ENCODE data around the gene IFITM2. TPM values are rescaled to one million over a fixed set of nuclear protein-coding genes. Genes with fewer than 3 reads are reported as not detected.
A peak's percentile ranks its signal among the peaks of the same experiment; 100 is the strongest.
"Not testable (repeated sequence)": the region's sequence is repeated elsewhere in the genome, so short reads cannot be mapped to it uniquely, and the experiment has no call there.

IFITM2 gene
- polyA plus RNA-seq, 1 of the 3 experiments (the other 2 are of a cell fraction) = 518 TPM

- no peak for TF ChIP-seq GATA2 (CRISPR knock-in tag; IDR thresholded peaks at IDR 0.05)
- no peak for TF ChIP-seq TAF1 (IDR thresholded peaks at IDR 0.05; ENCODE audit: borderline replicate concordance, low read depth, low read length)
- no peak for TF ChIP-seq JUND (IDR thresholded peaks at IDR 0.05)
- TF ChIP-seq POLR2AphosphoS5 (IDR thresholded peaks at IDR 0.05; ENCODE audit: low read depth, low read length) = no peak
- no peak for TF ChIP-seq RXRA (IDR thresholded peaks at IDR 0.05; ENCODE audit: borderline replicate concordance, low read depth)
- TF ChIP-seq, protein P1, sequence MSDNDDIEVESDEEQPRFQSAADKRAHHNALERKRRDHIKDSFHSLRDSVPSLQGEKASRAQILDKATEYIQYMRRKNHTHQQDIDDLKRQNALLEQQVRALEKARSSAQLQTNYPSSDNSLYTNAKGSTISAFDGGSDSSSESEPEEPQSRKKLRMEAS (IDR thresholded peaks at IDR 0.05; ENCODE audit: low read depth) = no peak
- no peak for TF ChIP-seq MEF2A (IDR thresholded peaks at IDR 0.05; ENCODE audit: borderline replicate concordance, low read depth)
- TF ChIP-seq, protein P2, sequence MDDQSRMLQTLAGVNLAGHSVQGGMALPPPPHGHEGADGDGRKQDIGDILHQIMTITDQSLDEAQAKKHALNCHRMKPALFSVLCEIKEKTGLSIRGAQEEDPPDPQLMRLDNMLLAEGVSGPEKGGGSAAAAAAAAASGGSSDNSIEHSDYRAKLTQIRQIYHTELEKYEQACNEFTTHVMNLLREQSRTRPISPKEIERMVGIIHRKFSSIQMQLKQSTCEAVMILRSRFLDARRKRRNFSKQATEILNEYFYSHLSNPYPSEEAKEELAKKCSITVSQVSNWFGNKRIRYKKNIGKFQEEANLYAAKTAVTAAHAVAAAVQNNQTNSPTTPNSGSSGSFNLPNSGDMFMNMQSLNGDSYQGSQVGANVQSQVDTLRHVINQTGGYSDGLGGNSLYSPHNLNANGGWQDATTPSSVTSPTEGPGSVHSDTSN (IDR thresholded peaks at IDR 0.05) = no peak
- TF ChIP-seq CHD2 (IDR thresholded peaks at IDR 0.05; ENCODE audit: low read length, partially characterized antibody) = no peak
- no peak for TF ChIP-seq EP300 (IDR thresholded peaks at IDR 0.05; ENCODE audit: borderline replicate concordance in 1 of 2, low read depth in 1 of 2, low read length in 1 of 2)
These were observed 9.3 kb downstream of the IFITM2 start (continued) for GRCh38 chr11:316891-317301.

GRCh38 chr11:317668-318404, 10.2 kb downstream of the IFITM2 start:
- not testable (repeated sequence) for H3F3A ChIP-seq (replicated peaks; ENCODE audit: insufficient read depth); H3K9ac ChIP-seq; H3K4me3 ChIP-seq (ENCODE audit: low read depth in 2 of 2, low read length in 1 of 2); H3K27ac ChIP-seq (ENCODE audit: low read depth in 2 of 2, low read length in 1 of 2); H3K9me2 ChIP-seq; H3K36me3 ChIP-seq (replicated peaks in 1 of 2; ENCODE audit: control insufficient read depth in 1 of 2, insufficient read depth in 2 of 2, low read length in 1 of 2); H3K79me2 ChIP-seq (ENCODE audit: insufficient read depth); H3K4me1 ChIP-seq (ENCODE audit: control insufficient read depth in 1 of 2, insufficient read depth in 2 of 2, low read depth in 1 of 2, low read length in 1 of 2); H3K27me3 ChIP-seq (ENCODE audit: insufficient read depth); H2AFZ ChIP-seq (ENCODE audit: low read depth); H3K4me2 ChIP-seq; H3K9me3 ChIP-seq; H4K20me1 ChIP-seq (ENCODE audit: insufficient read depth)
- POLR2A ChIA-PET = interaction anchor here (0.8 kb wide), 1 partner anchor 38 kb away, joined by 3 read pairs; no protein-coding TSS in a partner anchor
- 72% methylated on average over 7 of the region's 30 CpGs for WGBS (ENCODE audit: low lambda C conversion rate)
- CTCF ChIA-PET = interaction anchor here (0.6 to 1.9 kb wide), 9 partner anchors 12 to 201 kb away, joined by 3 to 20 read pairs (median 4); no protein-coding TSS in a partner anchor
- peak; percentile 20 for DNase-seq

GRCh38 chr11:318405-319120, 10.9 kb downstream of the IFITM2 start:
- H3F3A ChIP-seq (replicated peaks; ENCODE audit: insufficient read depth); H3K9me2 ChIP-seq; H3K27ac ChIP-seq (ENCODE audit: low read depth in 2 of 2, low read length in 1 of 2); H3K36me3 ChIP-seq (replicated peaks in 1 of 2; ENCODE audit: control insufficient read depth in 1 of 2, insufficient read depth in 2 of 2, low read length in 1 of 2); H3K9me3 ChIP-seq; H2AFZ ChIP-seq (ENCODE audit: low read depth); H3K4me1 ChIP-seq (ENCODE audit: control insufficient read depth in 1 of 2, insufficient read depth in 2 of 2, low read depth in 1 of 2, low read length in 1 of 2); H3K27me3 ChIP-seq (ENCODE audit: insufficient read depth); DNase-seq; H3K79me2 ChIP-seq (ENCODE audit: insufficient read depth); H4K20me1 ChIP-seq (ENCODE audit: insufficient read depth); POLR2A ChIA-PET: not testable (repeated sequence)
- H3K4me2 ChIP-seq = peak overlapping the region; percentile 77
- no CpG with 5 or more reads among the region's 79 CpGs for WGBS (ENCODE audit: low lambda C conversion rate)
- peak overlapping the region in 1 of 2 experiments; percentile 49; a peak in 2 of 4 replicates for H3K4me3 ChIP-seq (ENCODE audit: low read depth in 2 of 2, low read length in 1 of 2)
- peak overlapping the region; percentile 46; the same call in 1 of the 2 replicates for H3K9ac ChIP-seq
- CTCF ChIA-PET = interaction anchor here (1.4 to 1.9 kb wide), 3 partner anchors 13 to 28 kb away, joined by 3 to 20 read pairs (median 4); no protein-coding TSS in a partner anchor

- H3K36me3 ChIP-seq (replicated peaks in 1 of 2; ENCODE audit: control insufficient read depth in 1 of 2, insufficient read depth in 2 of 2, low read length in 1 of 2); DNase-seq; H3K79me2 ChIP-seq (ENCODE audit: insufficient read depth); H2AFZ ChIP-seq (ENCODE audit: low read depth); H3K27me3 ChIP-seq (ENCODE audit: insufficient read depth); H3F3A ChIP-seq (replicated peaks; ENCODE audit: insufficient read depth); H3K4me1 ChIP-seq (ENCODE audit: control insufficient read depth in 1 of 2, insufficient read depth in 2 of 2, low read depth in 1 of 2, low read length in 1 of 2); H3K9me2 ChIP-seq; H4K20me1 ChIP-seq (ENCODE audit: insufficient read depth); H3K9me3 ChIP-seq; CTCF ChIA-PET; POLR2A ChIA-PET: not testable (repeated sequence)
- Histone ChIP-seq H3K27ac (ENCODE audit: low read depth in 2 of 2, low read length in 1 of 2) (peak overlapping the region in 1 of 2 experiments; percentile 22; a peak in 1 of 4 replicates), H3K4me3 (ENCODE audit: low read depth in 2 of 2, low read length in 1 of 2) (peak overlapping the region; percentile 41 to 49), H3K9ac (peak overlapping the region; percentile 46; the same call in 1 of the 2 replicates), H3K4me2 (peak overlapping the region; percentile 77)
- WGBS (ENCODE audit: low lambda C conversion rate) = 88% methylated on average over 13 of the region's 29 CpGs
These were observed 11.7 kb downstream of the IFITM2 start for GRCh38 chr11:319121-319887.

GRCh38 chr11:319888-320273, 12.3 kb downstream of the IFITM2 start:
- H3K27ac ChIP-seq (ENCODE audit: low read depth in 2 of 2, low read length in 1 of 2); DNase-seq; H3K27me3 ChIP-seq (ENCODE audit: insufficient read depth); H3K36me3 ChIP-seq (replicated peaks in 1 of 2; ENCODE audit: control insufficient read depth in 1 of 2, insufficient read depth in 2 of 2, low read length in 1 of 2); H4K20me1 ChIP-seq (ENCODE audit: insufficient read depth); H3K79me2 ChIP-seq (ENCODE audit: insufficient read depth); H3K4me1 ChIP-seq (ENCODE audit: control insufficient read depth in 1 of 2, insufficient read depth in 2 of 2, low read depth in 1 of 2, low read length in 1 of 2); POLR2A ChIA-PET; H3K9me3 ChIP-seq; H2AFZ ChIP-seq (ENCODE audit: low read depth); H3K9me2 ChIP-seq; CTCF ChIA-PET; H3F3A ChIP-seq (replicated peaks; ENCODE audit: insufficient read depth): not testable (repeated sequence)
- WGBS (ENCODE audit: low lambda C conversion rate) = no CpG with 5 or more reads among the region's 10 CpGs
- Histone ChIP-seq H3K4me3 (ENCODE audit: low read depth in 2 of 2, low read length in 1 of 2) (peak overlapping the region; percentile 41 to 47; a peak in 2 of 4 replicates), H3K4me2 (peak overlapping the region; percentile 95), H3K9ac (peak overlapping the region; percentile 59; the same call in 1 of the 2 replicates)
